ENCODE data around the gene KLHL21.

DNA sequence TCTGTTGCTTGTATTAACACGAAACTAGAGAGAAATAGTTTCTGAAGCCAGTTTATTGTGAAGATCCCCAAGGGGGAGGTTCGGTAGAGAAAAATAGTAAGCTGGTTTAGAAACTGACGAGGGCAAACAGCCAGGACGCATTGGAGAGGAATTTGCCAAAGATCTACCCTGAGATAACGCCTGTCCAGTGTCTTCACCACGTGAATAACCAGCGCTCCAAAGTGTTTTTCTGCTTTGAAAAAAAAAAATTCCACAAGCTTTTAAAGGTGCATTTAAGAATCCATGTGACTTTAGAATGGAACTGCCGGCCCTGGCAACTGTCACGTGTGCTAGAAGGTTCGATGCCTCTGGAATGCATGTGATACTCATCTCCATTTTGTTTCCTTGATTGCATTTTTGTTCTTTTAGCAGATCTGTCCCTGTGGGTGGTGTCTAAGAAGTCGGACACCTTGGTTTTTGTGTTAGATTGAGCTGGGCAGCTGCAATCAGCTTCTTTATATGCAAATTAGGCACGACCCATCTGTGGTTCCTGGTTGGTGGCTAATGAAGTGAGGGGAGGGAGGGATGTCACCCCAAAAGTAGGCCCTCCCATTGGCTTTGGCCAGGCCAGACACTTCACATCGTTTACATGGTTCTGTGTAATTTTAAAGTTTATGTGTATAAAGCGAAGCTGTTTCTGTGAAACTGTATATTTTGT is 20.7 kb upstream of the KLHL21 start:
- TF ChIP-seq, protein P1, sequence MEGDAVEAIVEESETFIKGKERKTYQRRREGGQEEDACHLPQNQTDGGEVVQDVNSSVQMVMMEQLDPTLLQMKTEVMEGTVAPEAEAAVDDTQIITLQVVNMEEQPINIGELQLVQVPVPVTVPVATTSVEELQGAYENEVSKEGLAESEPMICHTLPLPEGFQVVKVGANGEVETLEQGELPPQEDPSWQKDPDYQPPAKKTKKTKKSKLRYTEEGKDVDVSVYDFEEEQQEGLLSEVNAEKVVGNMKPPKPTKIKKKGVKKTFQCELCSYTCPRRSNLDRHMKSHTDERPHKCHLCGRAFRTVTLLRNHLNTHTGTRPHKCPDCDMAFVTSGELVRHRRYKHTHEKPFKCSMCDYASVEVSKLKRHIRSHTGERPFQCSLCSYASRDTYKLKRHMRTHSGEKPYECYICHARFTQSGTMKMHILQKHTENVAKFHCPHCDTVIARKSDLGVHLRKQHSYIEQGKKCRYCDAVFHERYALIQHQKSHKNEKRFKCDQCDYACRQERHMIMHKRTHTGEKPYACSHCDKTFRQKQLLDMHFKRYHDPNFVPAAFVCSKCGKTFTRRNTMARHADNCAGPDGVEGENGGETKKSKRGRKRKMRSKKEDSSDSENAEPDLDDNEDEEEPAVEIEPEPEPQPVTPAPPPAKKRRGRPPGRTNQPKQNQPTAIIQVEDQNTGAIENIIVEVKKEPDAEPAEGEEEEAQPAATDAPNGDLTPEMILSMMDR (conservative IDR thresholded peaks at IDR 0.05) = no peak
- TF ChIP-seq EZH2 (IDR thresholded peaks at IDR 0.05; ENCODE audit: low read depth) = no peak

All from PC-9 (cell line).